Measurements from ENCODE around the gene MYO1G.

GRCh38 chr7:44971902-44972441, 6.8 kb downstream of the MYO1G start:
- TF ChIP-seq TAF9B (IDR thresholded peaks at IDR 0.05; ENCODE audit: partially characterized antibody) (no peak), CHCHD3 (CRISPR knock-in tag; IDR thresholded peaks at IDR 0.05) (no peak), TCF3 (CRISPR knock-in tag; IDR thresholded peaks at IDR 0.05) (no peak), PHF20 (IDR thresholded peaks at IDR 0.05; ENCODE audit: partially characterized antibody) (no peak), SIN3A (IDR thresholded peaks at IDR 0.05; ENCODE audit: borderline replicate concordance in 2 of 2, control insufficient read depth in 1 of 2, low read depth in 2 of 2, low read length in 2 of 2) (no peak), PRDM10 (IDR thresholded peaks at IDR 0.05; ENCODE audit: partially characterized antibody) (no peak)
- TF ChIP-seq, protein P1, sequence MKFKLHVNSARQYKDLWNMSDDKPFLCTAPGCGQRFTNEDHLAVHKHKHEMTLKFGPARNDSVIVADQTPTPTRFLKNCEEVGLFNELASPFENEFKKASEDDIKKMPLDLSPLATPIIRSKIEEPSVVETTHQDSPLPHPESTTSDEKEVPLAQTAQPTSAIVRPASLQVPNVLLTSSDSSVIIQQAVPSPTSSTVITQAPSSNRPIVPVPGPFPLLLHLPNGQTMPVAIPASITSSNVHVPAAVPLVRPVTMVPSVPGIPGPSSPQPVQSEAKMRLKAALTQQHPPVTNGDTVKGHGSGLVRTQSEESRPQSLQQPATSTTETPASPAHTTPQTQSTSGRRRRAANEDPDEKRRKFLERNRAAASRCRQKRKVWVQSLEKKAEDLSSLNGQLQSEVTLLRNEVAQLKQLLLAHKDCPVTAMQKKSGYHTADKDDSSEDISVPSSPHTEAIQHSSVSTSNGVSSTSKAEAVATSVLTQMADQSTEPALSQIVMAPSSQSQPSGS (CRISPR knock-in tag; IDR thresholded peaks at IDR 0.05), result no peak
